Activated CD4-positive, alpha-beta T cell treated with anti-CD3 and anti-CD28 coated beads, Interleukin-2, Interleukin-6, amounts not matched to agents 100 ng/mL and 50 ng/mL, durations not matched to agents 16 hours and 8 hours (primary cell): ENCODE data around the gene OR5AL1.
"Not testable (repeated sequence)": the region's sequence is repeated elsewhere in the genome, so short reads cannot be mapped to it uniquely, and the experiment has no call there.

Experiments used
- DNase-seq: peaks from one replicate; pipeline ENCODE4 v3.0.0-alpha.2; 2020

OR5AL1 gene

GRCh38 chr11:56412396-56412795 is at the start of gene OR5AL1:
TSS of gene OR5AL1 (plus strand) at chr11:56412696.
- no peak for DNase-seq

- no peak for DNase-seq
Measured at GRCh38 chr11:56375324-56375723, 37.2 kb upstream of the OR5AL1 start, which contains the start of gene OR8U1. TSS of gene OR8U1 (plus strand) at chr11:56375624. CDS start at chr11:56375624, 0 bp downstream.

- DNase-seq, result no peak
Measured at GRCh38 chr11:56380120-56380519, 32.4 kb upstream of the OR5AL1 start.

- no peak for DNase-seq
Measured at GRCh38 chr11:56394381-56394780, 18.1 kb upstream of the OR5AL1 start.

GRCh38 chr11:56396047-56396446 is 16.4 kb upstream of the OR5AL1 start:
- DNase-seq, result no peak

- not testable (repeated sequence) for DNase-seq
Measured at GRCh38 chr11:56401858-56402461, 10.5 kb upstream of the OR5AL1 start.

- DNase-seq, result no peak
Measured at GRCh38 chr11:56404393-56404792, 8.1 kb upstream of the OR5AL1 start.

GRCh38 chr11:56410801-56411200 is 1.7 kb upstream of the OR5AL1 start:
- DNase-seq, result no peak

GRCh38 chr11:56453521-56453920 is 41.0 kb downstream of the OR5AL1 start:
- DNase-seq, result no peak

GRCh38 chr11:56457076-56457475 is 44.6 kb downstream of the OR5AL1 start:
- DNase-seq, result no peak
